Liver (tissue), 2 donors: Measurements from ENCODE around the gene BBC3.

Experiments used
- EGR1 ChIP-seq, 2 donors: IDR thresholded peaks; 2 replicates each; pipeline ENCODE4 v1.6.1; 2016 to 2018; ENCODE audit warnings: antibody characterized with exemption in 2 of 2, low read depth in 2 of 2
- MAX ChIP-seq: IDR thresholded peaks from 2 replicates; pipeline ENCODE4 v1.6.1; 2016; ENCODE audit warnings: antibody characterized with exemption
- REST ChIP-seq: IDR thresholded peaks from 2 replicates; pipeline ENCODE4 v1.6.1; 2016; ENCODE audit warnings: antibody characterized with exemption, mild to moderate bottlenecking
- donor health status: healthy.

- TF ChIP-seq MAX (no peak), REST (no peak), EGR1 (IDR thresholded peaks at IDR 0.05; ENCODE audit: low read depth in 2 of 2) (no peak)
Observed at GRCh38 chr19:47188507-47189033, 42.4 kb downstream of the BBC3 start.
